Heart right ventricle (tissue), 16 donors: Measurements from ENCODE around the gene TBC1D2. TPM values are rescaled to one million over a fixed set of nuclear protein-coding genes. Genes with fewer than 3 reads are reported as not detected.

ENCODE experiments used
- ATAC-seq, 8 donors: fragments of 200-7000 bp; cut with Tn5 transposase; one replicate each; pipeline ENCODE4 v1.9.1; 2020; ENCODE audit warnings: mild to moderate bottlenecking in 8 of 8, moderate library complexity in 8 of 8, moderate number of reproducible peaks in 1 of 8
- DNase-seq, 2 donors: peaks; one replicate each; pipeline ENCODE4 v3.0.0-alpha.2; 2020
- H3K27ac ChIP-seq, 10 donors: fragments of 200-600 bp; sonication (generic) in 2 of 10; one replicate each; pipeline versions ENCODE4 v1.5.0 to v1.8.0; 2020 to 2022; ENCODE audit warnings: mild to moderate bottlenecking in 3 of 10
- H3K27me3 ChIP-seq, 7 donors: fragments of 200-600 bp; one replicate each; pipeline ENCODE4 v1.8.0; 2021 to 2022; ENCODE audit warnings: mild to moderate bottlenecking in 2 of 7
- H3K36me3 ChIP-seq, 9 donors: fragments of 200-600 bp; sonication (generic) in 1 of 9; one replicate each; pipeline versions ENCODE4 v1.5.0 to v1.8.0; 2020 to 2022; ENCODE audit warnings: mild to moderate bottlenecking in 2 of 9
- H3K4me1 ChIP-seq, 9 donors: fragments of 200-600 bp; sonication (generic) in 1 of 9; one replicate each; pipeline versions ENCODE4 v1.5.0 to v1.8.0; 2020 to 2022; ENCODE audit warnings: mild to moderate bottlenecking in 4 of 9
- H3K4me3 ChIP-seq, 10 donors: fragments of 200-600 bp; sonication (generic) in 2 of 10; one replicate each; pipeline versions ENCODE4 v1.5.0 to v1.8.0; 2020 to 2022; ENCODE audit warnings: mild to moderate bottlenecking in 7 of 10, moderate library complexity in 2 of 10
- H3K9me3 ChIP-seq, 11 donors: fragments of 200-600 bp in 10 of 11; sonication (generic) in 2 of 11; one replicate each; pipeline versions ENCODE4 v1.5.0 to v1.8.0; 2013 to 2022; ENCODE audit warnings: mild to moderate bottlenecking in 2 of 11, control low read depth in 1 of 11, moderate library complexity in 1 of 11
- CTCF ChIP-seq, 9 donors: fragments of 200-600 bp; sonication (generic) in 2 of 9; IDR thresholded peaks; one replicate each; pipeline versions ENCODE4 v1.5.0 to v1.8.0; 2021 to 2022; ENCODE audit warnings: antibody characterized with exemption in 9 of 9, mild to moderate bottlenecking in 5 of 9, moderate library complexity in 1 of 9
- WGBS, 2 donors: extraction: QIAGEN DNeasy Blood & Tissue Kit; methylation state at CpG; one replicate each; pipeline ENCODE4 v1.1.7; 2013; ENCODE audit warnings: inconsistent platforms in 1 of 2; 5-methylcytosine and 5-hydroxymethylcytosine counted together
- intact Hi-C, 10 donors: fragments of 100-400 bp; cut with DNase I; formaldehyde crosslinking; loops; one replicate each; pipeline versions ENCODE4 v1.11.1 to v1.14.2; 2022
- polyA plus RNA-seq, 2 donors: library from polyadenylated mRNA; stranded (reverse); fragments of 200-250 nt; gene quantifications; one replicate each; pipeline ENCODE4 v1.2.3, GENCODE V29; 2013
- total RNA-seq, 10 donors: library from RNA; stranded (reverse); fragmentation: NEBNext Ultra II Directional in 3 of 10; extraction: Animal tissue kit (Norgen Biotek cat#: 25700) in 3 of 10; gene quantifications; one replicate each; pipeline versions ENCODE4 v1.2.1 to v1.2.4, GENCODE V29; 2021 to 2023
- donor health status: Arrhythmogenic right ventricular cardiomyopathy.
- donor health status: ischemic (EF 13 %, LVEDD 7.1; RV severe dilation, severe dysfunction).
- donor health status: healthy with polysubstance abuse.
- donor health status: DM: no; HTN: yes; CAD: no.
- donor health status: DM: no; HTN: no; CAD: no.
- donor health status: ischemic (EF 25% LVEDD 6.9; RV normal size, moderate dysfunction).
- donor health status: ischemic (EF 25% LVEDD 5.7; RV mildly dilated, moderate dysfunction).
- donor health status: healthy.
- donor health status: DM: yes; HTN: yes; CAD: no.
- donor health status: Ischemic cardiomyopathy.
- donor health status: ischemic (EF 35%, LVEDD 5.7; RV mildly dilated, moderate dysfunction).
- donor health status: nonischemic (EF 11% LVEDD 7.7; RV severe dilation, severe dysfunction).
- donor health status: DM: yes; HTN: yes; CAD: no.
- donor health status: PGD.
- donor health status: ischemic (EF 29% LVEDD 5.4; RV normal size, mild dysfunction).
- donor health status: nonischemic (EF 23%, LVEDD 6.1; RV moderate dilation, normal function).

TBC1D2 gene
- total and polyA plus RNA-seq, 12 donors: 0.49 to 4.3 (median 1.9) TPM

DNA sequence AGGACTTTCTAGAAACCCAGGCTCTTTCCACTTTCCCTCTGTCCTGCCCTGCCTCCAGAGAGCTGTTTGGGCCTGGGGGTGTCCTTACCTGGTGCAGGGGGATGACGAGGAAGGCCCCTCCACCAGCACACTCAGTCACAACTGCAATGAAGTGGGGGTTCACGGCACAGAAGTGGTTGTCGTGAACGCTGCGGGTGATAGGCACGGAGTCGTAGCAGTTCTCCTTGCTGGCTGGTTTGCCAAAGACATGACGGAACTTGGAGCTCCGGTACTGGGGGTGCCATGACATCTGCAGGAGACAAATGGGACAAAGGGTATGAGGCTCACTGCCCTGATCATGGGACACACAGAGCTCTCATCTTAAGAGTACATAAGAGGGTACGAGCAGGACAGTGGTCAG lies 98.1 kb downstream of the TBC1D2 start:
- Histone ChIP-seq H3K36me3 (no peaks in the 10 kb centered on the region), H3K27me3 (no peaks in the 10 kb centered on the region), H3K27ac (no peak overlapping the region), H3K9me3 (no peaks in the 10 kb centered on the region), H3K4me1 (no peaks in the 10 kb centered on the region), H3K4me3 (no peak overlapping the region)
- TF ChIP-seq CTCF (IDR thresholded peaks at IDR 0.05): no peak
- 93 to 94% methylated on average over 10 of the region's 10 CpGs for WGBS, 2 donors
- intact Hi-C loops: loop anchor here in 1 of 10 donors (10.0 kb wide), 1 partner anchor 63 kb away; no protein-coding TSS in a partner anchor
- DNase-seq (no peak), ATAC-seq (no peak)

- Histone ChIP-seq H3K4me1 (peaks cover 0 to 4% (median 0%) of the 10 kb centered on the region in 9 donors), H3K9me3 (peaks cover 0 to 13% (median 0%) of the 10 kb centered on the region in 11 donors), H3K36me3 (no peaks in the 10 kb centered on the region), H3K4me3 (no peak overlapping the region), H3K27ac (no peak overlapping the region), H3K27me3 (no peaks in the 10 kb centered on the region)
- DNase-seq (no peak), ATAC-seq (no peak)
- no peak for TF ChIP-seq CTCF (IDR thresholded peaks at IDR 0.05)
- WGBS, 2 donors: 88 to 95% methylated on average over 2 of the region's 2 CpGs
- intact Hi-C loops: loop anchor here in 1 of 10 donors (10.0 kb wide), 1 partner anchor 60 kb away; no protein-coding TSS in a partner anchor
These were observed 100.8 kb downstream of the TBC1D2 start for GRCh38 chr9:98154678-98155077.

DNA sequence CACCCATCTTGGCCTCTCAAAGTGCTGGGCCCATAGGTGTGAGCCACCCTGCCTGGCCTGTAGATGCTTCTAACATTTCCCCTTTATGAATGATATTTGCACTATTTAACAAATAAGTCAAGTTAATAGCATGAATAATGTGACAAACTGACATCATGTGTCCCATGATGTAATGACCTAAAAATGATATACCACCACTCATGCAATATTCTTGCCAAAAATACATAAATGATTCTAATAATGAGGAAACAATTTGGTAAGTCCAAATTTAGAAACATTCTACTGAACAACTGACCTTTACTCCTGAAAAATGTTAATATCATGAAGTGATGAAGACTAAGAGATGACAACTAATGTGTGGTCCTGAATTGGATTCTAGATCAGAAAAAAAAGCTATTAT lies 102.9 kb downstream of the TBC1D2 start:
- ATAC-seq (no peak), DNase-seq (no peak)
- intact Hi-C loops: loop anchor here in 1 of 10 donors (10.0 kb wide), 1 partner anchor 58 kb away; no protein-coding TSS in a partner anchor
- Histone ChIP-seq H3K4me1 (peaks cover 0 to 4% (median 0%) of the 10 kb centered on the region in 9 donors), H3K27ac (no peak overlapping the region), H3K4me3 (no peak overlapping the region), H3K9me3 (peaks cover 0 to 13% (median 0%) of the 10 kb centered on the region in 11 donors), H3K27me3 (no peaks in the 10 kb centered on the region), H3K36me3 (no peaks in the 10 kb centered on the region)
- TF ChIP-seq CTCF (IDR thresholded peaks at IDR 0.05): no peak

GRCh38 chr9:98150721-98151120 lies 104.7 kb downstream of the TBC1D2 start:
- ATAC-seq (no peak), DNase-seq (no peak)
- intact Hi-C loops: loop anchor here in 1 of 10 donors (10.0 kb wide), 1 partner anchor 56 kb away; no protein-coding TSS in a partner anchor
- H3K27ac ChIP-seq: no peak overlapping the region
- no peaks in the 10 kb centered on the region for H3K36me3 ChIP-seq
- peaks cover 0 to 11% (median 0%) of the 10 kb centered on the region in 9 donors for H3K4me1 ChIP-seq
- H3K9me3 ChIP-seq: peaks cover 0 to 13% (median 0%) of the 10 kb centered on the region in 11 donors
- no peak overlapping the region for H3K4me3 ChIP-seq
- WGBS, 2 donors: 76 to 89% methylated on average over 3 of the region's 3 CpGs
- TF ChIP-seq CTCF (IDR thresholded peaks at IDR 0.05): no peak
- no peaks in the 10 kb centered on the region for H3K27me3 ChIP-seq
